Endodermal cell (in vitro differentiated cells): Measurements from ENCODE around the gene ZKSCAN1. TPM values are rescaled to one million over a fixed set of nuclear protein-coding genes. Genes with fewer than 3 reads are reported as not detected.
"Not testable (repeated sequence)": the region's sequence is repeated elsewhere in the genome, so short reads cannot be mapped to it uniquely, and the experiment has no call there.

Source experiments
- DNase-seq: peaks from one replicate; pipeline ENCODE4 v3.0.0-alpha.2; 2017
- H3K27ac ChIP-seq: 2 replicates; pipeline ENCODE4 v1.5.1; 2013; ENCODE audit warnings: mild to moderate bottlenecking, low read depth, low read length, moderate library complexity
- H3K27me3 ChIP-seq: 2 replicates; pipeline ENCODE4 v1.6.1; 2013; ENCODE audit warnings: mild to moderate bottlenecking, low read length, moderate library complexity; ENCODE audit not compliant: insufficient read depth, control insufficient read depth, poor library complexity, severe bottlenecking
- H3K36me3 ChIP-seq: 2 replicates; pipeline ENCODE4 v1.7.0; 2013; ENCODE audit warnings: mild to moderate bottlenecking, low read length, moderate library complexity; ENCODE audit not compliant: control insufficient read depth, insufficient read depth
- H3K4me1 ChIP-seq: one replicate; pipeline ENCODE4 v1.7.0; 2013; ENCODE audit warnings: low read length; ENCODE audit not compliant: control insufficient read depth, insufficient read depth
- H3K4me3 ChIP-seq: 2 replicates; pipeline ENCODE4 v1.5.1; 2013; ENCODE audit warnings: mild to moderate bottlenecking, low read length, moderate library complexity
- H3K9ac ChIP-seq: 2 replicates; pipeline ENCODE4 v1.6.1; 2013; ENCODE audit warnings: mild to moderate bottlenecking, low read length, moderate library complexity; ENCODE audit not compliant: poor library complexity, severe bottlenecking; ENCODE audit errors: extremely low read depth
- H3K9me3 ChIP-seq: 2 replicates; pipeline ENCODE4 v1.6.1; 2013; ENCODE audit warnings: mild to moderate bottlenecking, low read length, moderate library complexity; ENCODE audit not compliant: control insufficient read depth
- H3K27ac Mint-ChIP-seq: 2 replicates; pipeline ENCODE4 v1.8.0; 2020; ENCODE audit warnings: mixed read lengths
- H3K27me3 Mint-ChIP-seq: 2 replicates; pipeline ENCODE4 v1.8.0; 2021; ENCODE audit warnings: mild to moderate bottlenecking, mixed read lengths; ENCODE audit not compliant: insufficient read depth
- H3K36me3 Mint-ChIP-seq: 2 replicates; pipeline ENCODE4 v1.8.0; 2020; ENCODE audit warnings: low read depth, mixed read lengths
- H3K4me1 Mint-ChIP-seq: 2 replicates; pipeline ENCODE4 v1.8.0; 2020; ENCODE audit warnings: mixed read lengths
- H3K4me3 Mint-ChIP-seq: 2 replicates; pipeline ENCODE4 v1.8.0; 2020; ENCODE audit warnings: mild to moderate bottlenecking, moderate library complexity, mixed read lengths
- H3K9me3 Mint-ChIP-seq: 2 replicates; pipeline ENCODE4 v1.8.0; 2020; ENCODE audit warnings: mild to moderate bottlenecking, mixed read lengths
- WGBS, 2 experiments: methylation state at CpG; one replicate each; pipeline versions ENCODE4 v1.1.5 to v1.1.7; 2013; ENCODE audit warnings: missing lambda C conversion rate in 2 of 2, mixed read lengths in 1 of 2; ENCODE audit not compliant: insufficient coverage in 1 of 2, insufficient read length in 1 of 2; 5-methylcytosine and 5-hydroxymethylcytosine counted together
- total RNA-seq, 2 donors: library from RNA; stranded (reverse); fragmentation: NEBNext Ultra II Directional in 1 of 2; extraction: Animal tissue kit (Norgen Biotek cat#: 25700) in 1 of 2; gene quantifications; 2 replicates in 1 of 2; 3 replicates in 1 of 2; pipeline ENCODE4 v1.2.1, GENCODE V29; 2021
- TF ChIP-seq, protein P1 (sequence below): fragments of 200-600 bp; sonication (generic); conservative IDR thresholded peaks from 2 replicates; pipeline ENCODE4 v1.5.0; 2021; ENCODE audit warnings: antibody characterized with exemption, mild to moderate bottlenecking

The ZKSCAN1 gene
- total RNA-seq, 2 donors from 2014 or later, result 57.1 to 68.0 TPM

DNA sequence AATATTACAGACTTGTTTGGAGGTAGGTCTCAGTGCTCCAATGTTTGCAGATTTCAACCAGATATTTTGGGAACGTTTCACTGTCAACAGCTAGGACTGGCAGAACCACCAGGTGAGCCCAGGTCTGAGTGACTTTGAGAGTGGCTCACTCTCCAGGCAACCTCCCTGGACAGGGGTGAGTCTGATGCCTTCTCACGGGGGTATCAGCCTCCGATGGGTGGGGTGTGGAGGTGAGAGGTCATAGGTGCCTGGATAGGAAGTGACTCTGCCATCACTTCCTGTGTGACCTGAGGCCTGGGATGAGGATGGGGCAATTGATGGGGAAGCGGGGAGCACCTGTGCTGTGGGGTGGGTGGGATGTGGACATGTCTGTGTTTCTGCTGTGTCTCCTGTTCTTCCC is 44.2 kb upstream of the ZKSCAN1 start:
- Mint-ChIP-seq H3K27ac (no peak overlapping the region), H3K9me3 (no peaks in the 10 kb centered on the region), H3K4me3 (no peak overlapping the region), H3K4me1 (no peaks in the 10 kb centered on the region), H3K27me3 (peaks cover 12% of the 10 kb centered on the region), H3K36me3 (no peaks in the 10 kb centered on the region)
- no peak overlapping the region for H3K9ac ChIP-seq
- no peak overlapping the region for H3K27ac ChIP-seq
- H3K27me3 ChIP-seq, result no peaks in the 10 kb centered on the region
- WGBS, 2 experiments, result 86 to 89% methylated on average over 2 to 4 of the region's 4 CpGs
- no peaks in the 10 kb centered on the region for H3K9me3 ChIP-seq
- H3K4me3 ChIP-seq, result no peak overlapping the region
- H3K36me3 ChIP-seq, result no peaks in the 10 kb centered on the region
- no peak for DNase-seq
- TF ChIP-seq, protein P1, sequence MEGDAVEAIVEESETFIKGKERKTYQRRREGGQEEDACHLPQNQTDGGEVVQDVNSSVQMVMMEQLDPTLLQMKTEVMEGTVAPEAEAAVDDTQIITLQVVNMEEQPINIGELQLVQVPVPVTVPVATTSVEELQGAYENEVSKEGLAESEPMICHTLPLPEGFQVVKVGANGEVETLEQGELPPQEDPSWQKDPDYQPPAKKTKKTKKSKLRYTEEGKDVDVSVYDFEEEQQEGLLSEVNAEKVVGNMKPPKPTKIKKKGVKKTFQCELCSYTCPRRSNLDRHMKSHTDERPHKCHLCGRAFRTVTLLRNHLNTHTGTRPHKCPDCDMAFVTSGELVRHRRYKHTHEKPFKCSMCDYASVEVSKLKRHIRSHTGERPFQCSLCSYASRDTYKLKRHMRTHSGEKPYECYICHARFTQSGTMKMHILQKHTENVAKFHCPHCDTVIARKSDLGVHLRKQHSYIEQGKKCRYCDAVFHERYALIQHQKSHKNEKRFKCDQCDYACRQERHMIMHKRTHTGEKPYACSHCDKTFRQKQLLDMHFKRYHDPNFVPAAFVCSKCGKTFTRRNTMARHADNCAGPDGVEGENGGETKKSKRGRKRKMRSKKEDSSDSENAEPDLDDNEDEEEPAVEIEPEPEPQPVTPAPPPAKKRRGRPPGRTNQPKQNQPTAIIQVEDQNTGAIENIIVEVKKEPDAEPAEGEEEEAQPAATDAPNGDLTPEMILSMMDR, result no peak
- no peaks in the 10 kb centered on the region for H3K4me1 ChIP-seq

DNA sequence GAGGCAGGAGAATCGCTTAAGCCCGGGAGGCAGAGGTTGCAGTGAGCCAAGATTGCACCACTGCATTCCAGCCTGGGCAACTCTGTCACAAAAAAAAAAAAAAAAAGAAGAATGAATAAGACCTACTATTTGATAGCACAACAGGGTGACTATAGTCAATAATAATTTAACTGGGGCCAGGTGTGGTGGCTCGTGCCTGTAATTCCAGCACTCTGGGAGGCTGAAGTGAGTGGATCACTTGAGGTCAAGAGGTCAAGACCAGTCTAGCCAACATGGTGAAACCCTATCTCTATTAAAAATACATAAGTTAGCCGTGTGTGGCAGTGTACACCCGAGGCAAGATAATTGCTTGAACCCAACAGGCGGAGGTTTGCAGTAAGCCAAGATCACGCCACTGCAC is 41.6 kb upstream of the ZKSCAN1 start:
- H3K9ac ChIP-seq, H3K4me1 Mint-ChIP-seq, H3K27ac Mint-ChIP-seq, H3K9me3 Mint-ChIP-seq, H3K36me3 ChIP-seq, H3K27me3 ChIP-seq, H3K4me3 Mint-ChIP-seq, H3K27me3 Mint-ChIP-seq, DNase-seq, H3K36me3 Mint-ChIP-seq, H3K27ac ChIP-seq, H3K4me3 ChIP-seq, H3K9me3 ChIP-seq, H3K4me1 ChIP-seq: not testable (repeated sequence)
- WGBS, 2 experiments, result 63 to 95% methylated on average over 1 to 7 of the region's 7 CpGs

DNA sequence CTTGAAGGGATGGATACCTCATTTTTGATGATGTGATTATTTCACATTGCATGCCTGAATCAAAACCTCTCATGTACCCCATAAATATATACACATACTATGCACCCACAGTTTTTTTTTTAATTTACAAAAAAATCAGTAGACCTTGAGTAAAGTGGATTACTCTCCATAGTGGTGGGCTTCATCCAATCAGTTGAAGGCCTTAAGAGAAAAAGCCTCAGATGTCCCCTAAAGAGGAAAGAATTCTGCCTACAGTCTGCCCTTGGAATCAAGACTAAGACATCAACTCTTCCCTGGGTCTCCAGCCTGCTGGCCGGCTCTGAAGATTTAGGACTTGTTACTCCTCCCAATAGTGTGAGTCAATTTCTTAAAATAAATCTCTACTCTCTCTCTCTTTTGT is 40.7 kb upstream of the ZKSCAN1 start:
- Histone ChIP-seq H3K9ac (no peak overlapping the region), H3K4me3 (no peak overlapping the region), H3K36me3 (no peaks in the 10 kb centered on the region), H3K27ac (no peak overlapping the region), H3K27me3 (no peaks in the 10 kb centered on the region), H3K4me1 (no peaks in the 10 kb centered on the region), H3K9me3 (no peaks in the 10 kb centered on the region)
- WGBS, 2 experiments, result 92% methylated on average over 1 of the region's 1 CpG; no CpG with 5 or more reads in 1 of the 2 experiments
- no peak overlapping the region for H3K27ac Mint-ChIP-seq
- H3K4me1 Mint-ChIP-seq, result no peaks in the 10 kb centered on the region
- H3K36me3 Mint-ChIP-seq, result no peaks in the 10 kb centered on the region
- H3K4me3 Mint-ChIP-seq, result no peak overlapping the region
- TF ChIP-seq, protein P1, result no peak
- DNase-seq, result no peak
- peaks cover 6% of the 10 kb centered on the region for H3K27me3 Mint-ChIP-seq
- no peaks in the 10 kb centered on the region for H3K9me3 Mint-ChIP-seq

DNA sequence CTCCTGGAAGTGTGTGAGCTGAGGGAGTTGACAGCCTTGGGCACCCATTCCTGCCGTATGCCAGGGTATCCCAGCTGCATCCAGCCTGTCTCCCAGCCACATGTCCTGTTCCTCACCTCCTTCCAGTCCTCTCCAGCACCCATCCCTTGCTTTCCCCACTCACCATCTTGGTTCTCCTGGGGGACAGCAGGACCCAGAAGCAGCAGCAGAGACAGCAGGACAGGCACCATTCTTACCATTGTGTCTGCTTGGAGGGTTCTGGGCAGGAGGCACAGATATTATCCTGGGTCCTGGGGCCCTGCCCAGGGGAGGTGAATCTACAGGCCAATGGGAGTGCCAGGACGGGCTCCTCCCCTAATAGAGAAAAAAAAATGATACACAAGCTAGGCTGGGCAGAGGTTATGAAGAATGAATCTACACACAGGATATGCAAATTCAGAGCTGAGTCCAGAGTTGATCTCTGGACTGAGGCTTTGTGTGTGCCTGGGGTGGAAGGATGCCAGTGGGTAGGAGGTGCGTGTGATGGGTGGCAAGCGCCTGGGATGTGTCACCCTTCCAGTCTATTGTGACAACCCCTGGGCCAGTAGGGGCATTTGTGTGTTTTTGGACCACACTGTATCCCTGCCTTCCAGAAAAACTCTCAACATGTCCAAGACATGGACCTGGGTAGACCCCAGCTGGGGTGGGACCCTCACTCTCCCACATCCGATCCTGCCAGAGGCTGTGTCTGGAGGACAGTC is 39.4 kb upstream of the ZKSCAN1 start, which contains the start of gene AZGP1:
AZGP1 (minus strand) TSS at position 250 of the 740 bp plus-strand sequence; CDS start at position 239, 11 bp downstream.
- no peak for DNase-seq

More for the DNA sequence above, 39.4 kb upstream of the ZKSCAN1 start, which contains the start of gene AZGP1:
- no peaks in the 10 kb centered on the region for H3K4me1 Mint-ChIP-seq
- Histone ChIP-seq H3K27me3 (no peaks in the 10 kb centered on the region), H3K4me3 (no peak within 1 kb of the TSS), H3K9me3 (no peaks in the 10 kb centered on the region), H3K4me1 (no peaks in the 10 kb centered on the region), H3K27ac (no peak within 1 kb of the TSS), H3K36me3 (no peaks in the 10 kb centered on the region), H3K9ac (no peak within 1 kb of the TSS)
- TF ChIP-seq, protein P1, result no peak
- WGBS, 2 experiments, result 91 to 94% methylated on average over 3 to 5 of the region's 5 CpGs
- peaks cover 6% of the 10 kb centered on the region for H3K27me3 Mint-ChIP-seq
- no peak within 1 kb of the TSS for H3K4me3 Mint-ChIP-seq
- H3K9me3 Mint-ChIP-seq, result no peaks in the 10 kb centered on the region
- H3K36me3 Mint-ChIP-seq, result no peaks in the 10 kb centered on the region
- no peak within 1 kb of the TSS for H3K27ac Mint-ChIP-seq
